HL-60 (cell line): ENCODE data around the gene MUL1.

Experiments used
- DNase-seq, 2 experiments: peaks; one replicate each; pipeline ENCODE4 v3.0.0-alpha.2; 2010 to 2020; ENCODE audit warnings: low read depth in 1 of 2, low spot score in 1 of 2
- H3K27ac ChIP-seq: fragments of 250-450 bp; sonication (Bioruptor Pico); replicated peaks from 2 replicates; pipeline ENCODE4 v1.5.1; 2020; ENCODE audit warnings: mild to moderate bottlenecking, moderate library complexity
- H3K27me3 ChIP-seq: fragments of 250-450 bp; sonication (Bioruptor Pico); 2 replicates; pipeline ENCODE4 v1.5.1; 2021; ENCODE audit warnings: mild to moderate bottlenecking, moderate library complexity; ENCODE audit not compliant: insufficient read depth, poor library complexity, severe bottlenecking
- H3K4me3 ChIP-seq: replicated peaks from 2 replicates; pipeline ENCODE4 v1.5.1; 2011; ENCODE audit warnings: mild to moderate bottlenecking, control low read depth, low read length; ENCODE audit not compliant: insufficient read depth
- GABPA ChIP-seq: IDR thresholded peaks from 2 replicates; pipeline ENCODE4 v1.6.1; 2012; ENCODE audit warnings: low read depth
- POLR2AphosphoS5 ChIP-seq: IDR thresholded peaks from 2 replicates; pipeline ENCODE4 v1.6.1; 2012; ENCODE audit warnings: low read depth
- SPI1 ChIP-seq: IDR thresholded peaks from 2 replicates; pipeline ENCODE4 v1.6.1; 2012; ENCODE audit warnings: low read depth, mild to moderate bottlenecking, borderline replicate concordance
- TF ChIP-seq, protein P1 (sequence below): IDR thresholded peaks from 2 replicates; pipeline ENCODE4 v1.6.1; 2012; ENCODE audit warnings: low read depth; ENCODE audit not compliant: insufficient replicate concordance
- TF ChIP-seq, protein P2 (sequence below): IDR thresholded peaks from one replicate; pipeline ENCODE4 v1.5.1; 2011; ENCODE audit warnings: low read length, control low read depth, inconsistent platforms; ENCODE audit not compliant: insufficient read depth

Gene MUL1

DNA sequence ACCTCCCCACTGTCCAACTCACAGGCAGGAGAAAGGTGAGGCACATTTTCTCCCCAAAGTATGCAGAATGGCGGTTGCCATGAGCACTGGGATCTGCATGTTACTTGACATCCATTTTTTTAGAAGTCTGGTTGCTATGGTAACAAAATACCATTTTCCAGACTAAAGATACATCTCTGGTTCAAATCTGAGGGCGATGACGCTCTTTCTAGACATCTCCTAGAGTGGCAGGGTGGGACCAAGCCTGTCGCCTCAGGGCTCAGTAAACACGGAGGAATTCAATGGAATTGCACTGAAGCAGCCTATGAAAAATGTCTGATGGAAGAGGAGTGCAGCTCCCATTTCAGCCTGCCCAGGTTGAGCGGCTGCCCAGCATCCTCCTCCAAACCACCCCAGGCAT is 22.9 kb upstream of the MUL1 start:
- TF ChIP-seq GABPA (no peak), POLR2AphosphoS5 (no peak)
- TF ChIP-seq, protein P1, sequence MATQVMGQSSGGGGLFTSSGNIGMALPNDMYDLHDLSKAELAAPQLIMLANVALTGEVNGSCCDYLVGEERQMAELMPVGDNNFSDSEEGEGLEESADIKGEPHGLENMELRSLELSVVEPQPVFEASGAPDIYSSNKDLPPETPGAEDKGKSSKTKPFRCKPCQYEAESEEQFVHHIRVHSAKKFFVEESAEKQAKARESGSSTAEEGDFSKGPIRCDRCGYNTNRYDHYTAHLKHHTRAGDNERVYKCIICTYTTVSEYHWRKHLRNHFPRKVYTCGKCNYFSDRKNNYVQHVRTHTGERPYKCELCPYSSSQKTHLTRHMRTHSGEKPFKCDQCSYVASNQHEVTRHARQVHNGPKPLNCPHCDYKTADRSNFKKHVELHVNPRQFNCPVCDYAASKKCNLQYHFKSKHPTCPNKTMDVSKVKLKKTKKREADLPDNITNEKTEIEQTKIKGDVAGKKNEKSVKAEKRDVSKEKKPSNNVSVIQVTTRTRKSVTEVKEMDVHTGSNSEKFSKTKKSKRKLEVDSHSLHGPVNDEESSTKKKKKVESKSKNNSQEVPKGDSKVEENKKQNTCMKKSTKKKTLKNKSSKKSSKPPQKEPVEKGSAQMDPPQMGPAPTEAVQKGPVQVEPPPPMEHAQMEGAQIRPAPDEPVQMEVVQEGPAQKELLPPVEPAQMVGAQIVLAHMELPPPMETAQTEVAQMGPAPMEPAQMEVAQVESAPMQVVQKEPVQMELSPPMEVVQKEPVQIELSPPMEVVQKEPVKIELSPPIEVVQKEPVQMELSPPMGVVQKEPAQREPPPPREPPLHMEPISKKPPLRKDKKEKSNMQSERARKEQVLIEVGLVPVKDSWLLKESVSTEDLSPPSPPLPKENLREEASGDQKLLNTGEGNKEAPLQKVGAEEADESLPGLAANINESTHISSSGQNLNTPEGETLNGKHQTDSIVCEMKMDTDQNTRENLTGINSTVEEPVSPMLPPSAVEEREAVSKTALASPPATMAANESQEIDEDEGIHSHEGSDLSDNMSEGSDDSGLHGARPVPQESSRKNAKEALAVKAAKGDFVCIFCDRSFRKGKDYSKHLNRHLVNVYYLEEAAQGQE = no peak
- no peak for DNase-seq
- H3K27me3 ChIP-seq = peaks cover 6% of the 10 kb centered on the region
- H3K27ac ChIP-seq = no peak overlapping the region
- H3K4me3 ChIP-seq = no peak overlapping the region

DNA sequence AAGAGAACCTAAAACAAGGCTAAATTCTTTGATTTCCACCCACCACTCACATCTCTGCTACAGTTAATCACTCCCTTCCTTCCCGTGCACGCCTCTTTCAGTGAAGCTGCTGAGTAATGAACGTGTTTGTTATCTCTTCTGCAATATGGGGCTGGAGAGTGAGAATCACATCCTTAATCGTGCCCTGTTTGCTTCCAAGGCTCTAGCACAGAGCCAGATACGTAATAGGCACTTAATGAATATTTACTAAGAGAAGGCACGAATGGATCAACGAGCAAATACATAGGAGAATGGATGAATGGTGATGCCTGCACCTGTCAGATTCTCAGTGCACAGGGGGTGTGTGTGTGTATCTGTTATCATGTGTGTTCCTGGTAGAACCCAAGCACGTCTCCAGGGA is 22.4 kb upstream of the MUL1 start:
- Histone ChIP-seq H3K4me3 (no peak overlapping the region), H3K27ac (no peak overlapping the region), H3K27me3 (peaks cover 6% of the 10 kb centered on the region)
- no peak for DNase-seq
- TF ChIP-seq, protein P2, sequence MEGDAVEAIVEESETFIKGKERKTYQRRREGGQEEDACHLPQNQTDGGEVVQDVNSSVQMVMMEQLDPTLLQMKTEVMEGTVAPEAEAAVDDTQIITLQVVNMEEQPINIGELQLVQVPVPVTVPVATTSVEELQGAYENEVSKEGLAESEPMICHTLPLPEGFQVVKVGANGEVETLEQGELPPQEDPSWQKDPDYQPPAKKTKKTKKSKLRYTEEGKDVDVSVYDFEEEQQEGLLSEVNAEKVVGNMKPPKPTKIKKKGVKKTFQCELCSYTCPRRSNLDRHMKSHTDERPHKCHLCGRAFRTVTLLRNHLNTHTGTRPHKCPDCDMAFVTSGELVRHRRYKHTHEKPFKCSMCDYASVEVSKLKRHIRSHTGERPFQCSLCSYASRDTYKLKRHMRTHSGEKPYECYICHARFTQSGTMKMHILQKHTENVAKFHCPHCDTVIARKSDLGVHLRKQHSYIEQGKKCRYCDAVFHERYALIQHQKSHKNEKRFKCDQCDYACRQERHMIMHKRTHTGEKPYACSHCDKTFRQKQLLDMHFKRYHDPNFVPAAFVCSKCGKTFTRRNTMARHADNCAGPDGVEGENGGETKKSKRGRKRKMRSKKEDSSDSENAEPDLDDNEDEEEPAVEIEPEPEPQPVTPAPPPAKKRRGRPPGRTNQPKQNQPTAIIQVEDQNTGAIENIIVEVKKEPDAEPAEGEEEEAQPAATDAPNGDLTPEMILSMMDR = no peak
- no peak for TF ChIP-seq SPI1
- TF ChIP-seq GABPA = no peak
- TF ChIP-seq, protein P1 = no peak
- no peak for TF ChIP-seq POLR2AphosphoS5

DNA sequence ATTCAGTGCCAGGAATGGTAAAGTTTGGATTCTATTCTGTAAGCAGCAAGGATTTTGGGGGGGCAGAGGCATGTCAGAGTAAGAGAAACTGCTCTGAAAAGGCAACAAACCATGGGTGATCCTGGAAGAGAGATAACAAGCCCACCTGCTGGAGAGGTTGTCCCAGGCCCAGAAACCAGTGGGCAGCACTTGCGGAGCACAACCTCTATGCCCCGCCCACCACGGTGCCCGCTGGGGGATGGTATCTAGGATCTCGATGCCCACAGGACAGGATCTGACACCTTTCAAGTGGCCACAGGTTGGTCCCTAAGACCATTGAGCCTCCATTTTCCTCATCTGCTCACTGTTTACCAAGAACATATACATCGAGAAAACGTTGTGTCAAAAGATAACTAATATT is 20.3 kb upstream of the MUL1 start:
- no peak overlapping the region for H3K4me3 ChIP-seq
- DNase-seq = no peak
- TF ChIP-seq, protein P2 = no peak
- TF ChIP-seq, protein P1 = no peak
- H3K27ac ChIP-seq = no peak overlapping the region
- peaks cover 6% of the 10 kb centered on the region for H3K27me3 ChIP-seq

DNA sequence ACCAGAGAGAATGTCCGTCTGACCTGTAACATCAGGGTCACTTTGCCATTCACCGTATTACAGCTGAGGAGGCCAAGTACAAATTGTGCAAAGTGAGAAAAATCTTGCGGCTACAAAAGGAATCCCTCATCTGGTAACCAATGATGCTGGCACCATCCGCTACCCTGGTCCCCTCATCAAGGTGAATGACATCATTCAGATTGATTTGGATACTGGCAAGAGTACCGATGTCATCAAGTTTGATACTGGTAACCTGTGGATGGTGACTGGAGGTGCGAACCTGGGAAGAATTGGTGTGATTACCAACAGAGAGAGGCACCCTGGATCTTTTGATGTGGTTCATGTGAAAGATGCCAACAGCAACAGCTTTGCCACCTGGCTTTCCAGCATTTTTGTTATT is 18.3 kb upstream of the MUL1 start:
- no peak for TF ChIP-seq POLR2AphosphoS5
- TF ChIP-seq, protein P1 = no peak
- TF ChIP-seq SPI1 = no peak
- TF ChIP-seq, protein P2 = no peak
- TF ChIP-seq GABPA = no peak
- H3K27ac ChIP-seq = no peak overlapping the region
- no peak for DNase-seq
- H3K27me3 ChIP-seq = peaks cover 6% of the 10 kb centered on the region
- H3K4me3 ChIP-seq = no peak overlapping the region
